ENCODE measurements around the gene MRPS14.
"Not testable (repeated sequence)": the region's sequence is repeated elsewhere in the genome, so short reads cannot be mapped to it uniquely, and the experiment has no call there.

The MRPS14 gene

DNA sequence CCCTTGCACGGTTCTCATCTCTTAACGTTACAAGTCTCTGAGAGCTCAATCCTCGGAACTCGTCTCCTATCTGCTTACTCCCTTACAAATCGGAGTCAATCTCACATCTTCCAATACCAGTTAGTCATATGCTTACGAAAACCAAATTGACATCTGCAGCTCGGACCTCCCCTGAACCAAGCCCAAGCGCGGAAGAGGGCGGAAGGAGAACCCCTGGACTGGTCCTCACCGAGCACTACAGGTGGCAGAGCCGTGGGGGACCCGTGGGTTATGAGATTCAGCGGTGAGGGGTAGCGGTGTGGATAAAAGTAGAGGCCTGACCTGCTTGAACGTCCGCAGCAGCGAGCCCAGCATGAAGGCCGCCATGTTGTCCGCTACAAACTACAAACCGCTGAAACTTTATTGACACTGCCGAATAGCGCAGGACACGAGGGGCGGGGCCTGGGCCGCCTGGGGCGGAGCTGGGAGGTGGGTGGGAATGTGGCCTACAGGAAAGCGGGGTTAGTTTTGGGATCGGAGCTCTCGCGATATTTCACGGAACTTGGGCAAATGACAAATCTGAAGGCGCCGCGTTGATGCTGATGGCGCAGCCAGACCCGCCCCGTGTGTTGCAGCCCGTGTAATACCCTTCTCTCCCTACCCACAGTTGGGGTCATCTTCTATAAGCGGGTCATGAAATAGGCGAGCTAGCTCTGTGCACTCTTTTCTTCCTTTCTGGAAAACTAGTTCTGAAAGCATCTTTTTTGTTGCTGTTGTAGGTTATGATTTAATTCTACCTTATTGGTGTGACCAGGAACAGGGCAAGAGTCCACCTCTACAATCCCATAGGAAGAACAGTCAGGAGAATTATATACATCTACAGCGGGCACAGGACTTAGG, at the start of gene MRPS14:
TSS of gene MRPS14 (minus strand) at position 383 of the 879 bp plus-strand sequence. CDS start at position 366, 17 bp downstream.
- DNase-seq (ENCODE audit: extremely low read depth in 1 of 2, low read depth in 1 of 2): peak; percentile 95 to 96

DNA sequence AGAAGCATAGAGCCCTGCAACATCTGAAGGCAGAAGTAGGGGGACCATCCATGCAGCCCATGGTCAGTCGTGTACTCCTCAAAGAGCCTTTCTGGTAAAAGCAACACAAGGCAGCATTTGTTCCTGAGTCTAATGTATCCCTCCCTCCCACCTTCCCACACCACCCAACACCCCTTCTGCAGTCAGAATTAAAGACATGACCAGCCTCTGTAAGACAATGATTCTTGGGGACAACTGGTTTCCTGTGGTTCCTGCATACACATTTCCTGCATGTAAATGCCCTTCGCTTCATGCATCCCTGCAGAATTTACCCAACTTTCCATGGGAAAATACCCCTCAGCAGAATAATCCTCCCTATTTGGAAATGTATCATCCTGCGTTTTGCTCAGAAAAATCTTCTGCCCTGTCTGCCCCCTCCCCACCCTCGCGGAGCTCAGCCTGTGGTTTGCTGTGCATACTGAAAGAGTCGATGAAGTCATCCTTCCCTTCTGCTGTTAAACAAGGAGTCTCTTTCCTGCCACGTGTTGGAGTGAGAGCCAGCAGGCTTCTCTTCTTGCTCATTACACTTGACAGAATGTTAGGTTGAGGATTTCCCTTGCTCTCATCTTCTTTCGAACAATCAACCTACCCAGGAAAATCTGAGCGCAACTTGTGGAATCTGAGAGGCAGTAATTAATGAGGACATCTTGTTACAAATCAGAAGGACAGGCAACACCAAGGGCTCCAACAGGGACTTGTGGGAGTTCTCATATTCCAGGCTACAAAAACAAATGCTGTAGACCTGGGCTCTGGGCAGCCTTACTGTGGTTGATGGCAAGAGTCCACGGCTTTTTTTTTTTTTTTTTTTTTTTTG, 49.1 kb upstream of the MRPS14 start:
- peak in 1 of 2 donors; percentile 11 for DNase-seq (ENCODE audit: extremely low read depth in 1 of 2, low read depth in 1 of 2)

DNA sequence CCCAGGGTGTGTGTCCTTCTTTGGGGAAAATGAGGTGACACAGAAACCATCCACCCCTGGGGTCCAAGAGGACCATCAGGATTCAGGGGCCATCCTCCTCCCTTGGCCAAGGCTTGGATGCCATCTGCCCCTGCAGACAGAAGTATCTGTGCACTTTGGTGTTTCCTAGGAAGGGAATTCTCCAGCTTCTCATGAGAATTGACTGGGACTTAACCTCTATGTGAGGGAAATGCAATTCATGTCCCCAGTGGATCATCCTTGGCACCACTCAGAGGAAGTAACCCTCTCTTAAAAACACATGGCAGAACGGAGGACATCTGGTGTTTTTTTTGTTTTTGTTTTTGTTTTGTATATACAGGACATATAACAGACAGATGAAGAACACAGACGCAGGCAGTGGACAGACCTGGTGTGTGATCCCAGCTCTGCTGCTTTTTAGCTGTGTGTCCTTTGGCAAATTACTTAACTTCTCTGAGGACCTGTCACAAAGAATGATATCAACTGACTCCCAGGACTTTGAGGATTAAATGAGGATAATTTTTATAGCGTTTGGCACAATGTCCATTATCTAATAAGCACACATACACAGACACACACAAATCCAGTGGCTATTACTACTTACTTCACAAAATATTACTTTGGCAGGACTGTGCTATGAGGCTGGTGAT, 48.2 kb upstream of the MRPS14 start:
- DNase-seq (ENCODE audit: extremely low read depth in 1 of 2, low read depth in 1 of 2): no peak

DNA sequence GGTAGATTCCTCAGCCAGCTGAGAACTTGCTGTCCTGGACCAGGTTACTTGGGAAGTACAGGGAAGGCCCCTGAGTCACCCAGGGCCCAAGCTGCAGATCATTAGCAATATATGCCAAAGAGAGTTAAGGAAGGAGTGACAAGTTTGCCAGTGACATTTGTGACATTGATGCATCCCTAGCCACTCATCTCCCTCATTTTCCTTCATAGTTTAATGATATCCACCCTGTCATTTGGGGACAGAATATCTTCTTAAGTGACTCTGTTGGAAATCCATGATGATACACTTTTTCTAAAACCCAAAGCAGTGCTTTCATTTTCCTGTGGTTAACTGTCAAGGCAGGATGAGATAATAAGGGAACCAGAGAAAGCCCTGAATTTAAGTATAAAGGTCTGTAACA, 47.6 kb upstream of the MRPS14 start:
- no peak for DNase-seq (ENCODE audit: extremely low read depth in 1 of 2, low read depth in 1 of 2)

DNA sequence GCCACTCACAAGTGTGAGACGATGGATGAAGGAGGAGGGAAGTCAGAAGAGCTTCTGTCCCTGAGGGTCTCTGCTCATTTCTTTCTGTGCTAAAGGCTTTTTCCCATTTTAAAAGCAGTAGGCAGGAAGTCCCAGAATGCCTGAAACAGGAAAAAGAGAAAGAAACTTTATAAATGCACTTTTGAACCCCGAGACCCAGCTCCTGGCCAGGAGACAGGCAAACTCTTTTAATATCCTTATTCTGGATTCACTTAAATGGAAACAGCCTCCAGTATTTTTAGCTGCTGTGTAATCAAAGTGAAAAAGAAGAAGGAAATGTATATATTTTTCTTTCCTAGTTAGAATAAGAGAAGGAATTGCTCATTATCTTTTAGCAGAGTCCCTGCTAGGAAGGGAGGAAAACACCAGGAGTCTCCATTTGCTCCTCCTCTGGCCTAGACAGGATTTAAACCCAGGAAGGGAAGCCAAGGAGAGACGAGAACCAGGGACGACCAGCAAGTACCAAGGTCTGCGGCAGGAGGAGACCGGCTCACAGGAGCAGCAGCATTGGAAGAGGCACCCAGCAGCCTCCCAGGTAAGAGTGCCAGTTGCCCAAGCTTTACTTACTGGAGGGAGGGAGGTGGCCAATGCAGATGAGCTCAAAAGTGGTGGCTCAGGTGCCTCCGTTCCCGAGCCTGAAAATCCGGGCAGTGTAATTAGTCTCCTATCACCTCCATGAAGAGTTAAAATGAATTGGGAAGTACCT, 44.3 kb upstream of the MRPS14 start, which contains the start of gene TNN:
TSS of gene TNN (plus strand) at position 472 of the 745 bp plus-strand sequence. CDS start 9,586 bp downstream, outside the sequence.
- no peak for DNase-seq (ENCODE audit: extremely low read depth in 1 of 2, low read depth in 1 of 2)

DNA sequence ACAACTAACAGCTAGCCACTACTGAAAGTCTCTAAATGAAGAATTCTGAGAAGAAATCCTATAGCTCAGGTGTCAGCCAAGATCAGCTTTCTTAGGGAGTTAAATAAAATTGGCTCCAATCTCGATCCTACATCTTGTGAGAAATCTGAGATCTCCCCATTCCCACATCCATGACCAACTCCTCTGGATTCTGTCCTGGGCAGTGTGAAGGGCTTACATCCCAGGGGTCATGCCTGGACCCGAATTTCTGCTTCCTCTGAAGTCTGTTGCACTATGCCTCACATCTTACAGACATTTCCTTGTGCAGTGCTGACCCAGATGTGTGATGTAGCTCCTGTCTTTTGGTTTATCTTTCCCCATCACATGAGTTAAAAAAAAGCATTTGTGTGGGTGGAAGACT, 39.6 kb upstream of the MRPS14 start:
- no peak for DNase-seq (ENCODE audit: extremely low read depth in 1 of 2, low read depth in 1 of 2)

DNA sequence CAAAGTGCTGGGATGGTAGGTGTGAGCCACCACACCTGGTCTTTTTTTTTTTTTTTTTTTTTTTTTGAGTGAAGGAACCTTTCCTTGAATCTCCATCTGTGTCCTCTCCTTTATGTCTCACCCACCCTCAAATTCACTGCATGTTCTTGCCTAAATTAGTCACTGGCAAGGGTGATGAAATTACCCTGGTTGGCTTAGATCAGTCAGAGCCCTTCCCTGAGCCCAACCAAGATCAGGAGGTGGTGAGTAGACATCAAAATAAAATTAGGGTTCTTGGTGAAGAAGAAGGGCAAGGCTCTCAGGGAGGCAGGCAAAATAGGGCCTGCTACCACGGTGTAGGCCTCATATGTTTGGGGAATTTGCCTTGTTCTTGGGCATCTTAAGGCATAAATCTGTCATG, 39.1 kb upstream of the MRPS14 start:
- DNase-seq (ENCODE audit: extremely low read depth in 1 of 2, low read depth in 1 of 2): no peak

DNA sequence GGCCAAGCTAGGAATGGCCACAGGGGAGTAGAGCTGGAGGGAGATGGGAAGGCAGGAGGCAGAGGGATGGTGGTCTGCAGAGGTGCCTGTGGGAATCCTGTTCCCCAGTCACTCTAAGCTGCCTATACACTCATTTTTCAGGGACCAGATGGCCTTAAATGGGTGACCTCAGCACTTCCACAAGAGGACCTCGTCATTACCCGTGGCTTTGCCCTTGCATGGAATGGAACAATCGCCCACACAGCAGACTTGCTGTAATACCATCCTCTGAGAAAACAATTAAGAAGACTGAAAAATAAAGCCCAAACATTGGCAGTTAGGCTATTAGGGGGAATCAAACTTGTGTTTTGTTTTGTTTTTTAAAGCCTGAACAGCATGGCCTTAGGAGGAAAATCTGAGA, 31.5 kb upstream of the MRPS14 start:
- no peak for DNase-seq (ENCODE audit: extremely low read depth in 1 of 2, low read depth in 1 of 2)

GRCh38 chr1:175050992-175051391, 27.8 kb upstream of the MRPS14 start:
- DNase-seq (ENCODE audit: extremely low read depth in 1 of 2, low read depth in 1 of 2): no peak

DNA sequence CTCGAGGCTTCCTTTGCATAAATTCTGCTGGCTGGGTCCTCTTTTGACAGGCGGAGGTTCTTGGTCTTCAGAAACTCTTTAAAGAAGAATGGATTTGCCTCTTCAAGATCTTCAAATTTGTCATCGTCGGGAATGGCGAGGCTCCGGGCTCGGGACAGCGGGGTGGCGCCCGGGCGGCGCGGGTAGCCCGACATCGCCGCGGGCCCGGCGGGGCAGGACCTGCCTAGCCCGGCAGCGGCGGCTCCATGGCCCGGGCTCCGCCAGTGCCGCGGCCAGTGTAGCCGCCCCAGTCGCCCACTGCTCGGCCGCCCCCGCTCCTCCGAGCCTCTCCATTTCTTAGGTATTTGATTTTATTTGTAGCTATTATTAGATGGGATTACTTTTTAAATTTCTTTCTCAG, 22.3 kb upstream of the MRPS14 start:
- no peak for DNase-seq (ENCODE audit: extremely low read depth in 1 of 2, low read depth in 1 of 2)

GRCh38 chr1:175045097-175045496, 21.9 kb upstream of the MRPS14 start:
- no peak for DNase-seq (ENCODE audit: extremely low read depth in 1 of 2, low read depth in 1 of 2)

DNA sequence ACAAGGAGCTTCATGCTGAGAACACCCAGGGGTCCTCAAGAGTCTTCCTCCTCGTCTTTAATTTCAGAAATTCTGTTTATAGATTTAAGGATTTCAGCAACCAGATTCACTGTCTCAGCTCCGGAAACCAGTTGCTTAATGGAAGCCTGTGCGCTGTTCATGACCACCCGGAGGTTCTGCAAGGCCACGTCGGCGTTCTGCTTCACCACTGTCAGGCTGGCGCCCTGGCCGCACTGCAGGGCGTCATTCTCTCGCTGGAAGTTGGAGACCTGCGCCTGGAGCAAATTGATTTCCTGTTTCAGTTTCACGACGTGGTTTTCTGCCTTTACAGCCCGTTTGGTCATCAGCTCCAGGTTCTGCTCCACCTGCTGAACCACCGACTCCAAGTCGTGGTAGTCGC, 21.4 kb upstream of the MRPS14 start:
- DNase-seq (ENCODE audit: extremely low read depth in 1 of 2, low read depth in 1 of 2): not testable (repeated sequence)

DNA sequence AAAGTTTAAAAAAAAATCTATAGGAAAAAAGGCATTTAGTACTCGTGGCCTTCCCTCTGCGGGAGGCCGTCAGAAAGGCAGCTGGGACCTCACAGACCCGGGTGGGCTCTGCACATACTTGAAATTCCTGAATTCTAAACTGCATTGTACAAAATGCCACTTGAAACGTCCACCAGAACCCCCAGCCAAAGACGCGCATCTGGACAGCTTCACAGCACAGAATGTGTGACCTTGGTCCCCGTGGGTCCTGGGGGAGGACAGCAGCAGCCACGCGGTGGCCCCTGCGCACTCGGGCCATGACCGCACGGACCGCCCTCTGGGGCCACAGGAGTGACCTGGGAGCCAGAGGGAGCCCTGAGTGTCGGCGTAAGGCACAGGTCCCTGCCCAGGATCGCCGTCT, 20.6 kb upstream of the MRPS14 start:
- DNase-seq (ENCODE audit: extremely low read depth in 1 of 2, low read depth in 1 of 2): no peak

- DNase-seq (ENCODE audit: extremely low read depth in 1 of 2, low read depth in 1 of 2): no peak
These were observed 19.4 kb upstream of the MRPS14 start for GRCh38 chr1:175042650-175043049.

DNA sequence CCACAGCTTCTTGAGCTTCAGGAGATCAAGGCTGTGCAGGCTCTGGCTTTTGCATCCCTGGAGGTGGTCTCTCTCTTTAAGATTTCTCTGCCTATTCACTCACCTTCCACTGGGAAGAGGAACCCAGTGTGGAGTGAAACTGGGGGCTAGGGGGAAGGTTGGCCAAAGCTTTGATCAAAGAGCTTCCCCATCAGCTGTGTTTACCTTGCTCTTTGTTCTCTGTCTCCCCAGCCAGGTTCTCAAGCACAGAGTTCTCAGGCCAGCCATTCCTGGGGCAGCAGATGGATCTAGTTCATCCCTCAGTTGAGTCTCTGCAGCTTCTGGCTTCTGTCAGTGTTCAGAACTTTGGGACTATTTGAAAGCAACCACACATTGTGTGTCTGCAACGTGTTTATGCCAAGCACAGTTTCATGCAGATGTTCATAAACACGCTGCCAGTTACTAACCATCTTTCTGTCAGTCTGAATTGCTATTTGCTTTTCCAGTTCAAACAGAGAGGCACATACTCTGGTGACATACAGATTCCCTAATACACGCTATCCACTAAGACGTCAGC, 17.2 kb upstream of the MRPS14 start:
- DNase-seq (ENCODE audit: extremely low read depth in 1 of 2, low read depth in 1 of 2): no peak

GRCh38 chr1:175037416-175037815, 14.2 kb upstream of the MRPS14 start:
- DNase-seq (ENCODE audit: extremely low read depth in 1 of 2, low read depth in 1 of 2): no peak

DNA sequence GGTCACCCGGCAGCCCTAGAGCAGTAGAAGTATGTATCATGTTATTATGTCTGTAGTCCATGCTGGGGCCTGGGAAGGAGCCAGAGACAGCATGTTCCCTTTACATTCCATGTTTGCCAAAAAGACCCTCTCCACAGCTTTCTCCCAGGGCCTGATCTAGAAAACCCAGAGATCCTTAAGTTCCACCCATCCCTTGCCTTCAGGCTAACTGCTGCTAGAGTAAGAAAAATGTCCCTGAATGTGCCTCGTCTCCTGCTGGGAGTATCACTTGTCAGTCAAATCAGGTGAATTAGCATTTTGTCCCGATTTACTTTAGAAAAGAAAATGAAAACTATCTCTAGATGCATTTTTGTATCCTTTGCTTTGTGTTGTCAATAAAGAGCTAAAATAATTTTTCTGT, 13.3 kb upstream of the MRPS14 start:
- no peak for DNase-seq (ENCODE audit: extremely low read depth in 1 of 2, low read depth in 1 of 2)

- no peak for DNase-seq (ENCODE audit: extremely low read depth in 1 of 2, low read depth in 1 of 2)
These were observed 12.6 kb upstream of the MRPS14 start for GRCh38 chr1:175035865-175036264.

- no peak for DNase-seq (ENCODE audit: extremely low read depth in 1 of 2, low read depth in 1 of 2)
These were observed 11.6 kb upstream of the MRPS14 start for GRCh38 chr1:175034775-175035174.

DNA sequence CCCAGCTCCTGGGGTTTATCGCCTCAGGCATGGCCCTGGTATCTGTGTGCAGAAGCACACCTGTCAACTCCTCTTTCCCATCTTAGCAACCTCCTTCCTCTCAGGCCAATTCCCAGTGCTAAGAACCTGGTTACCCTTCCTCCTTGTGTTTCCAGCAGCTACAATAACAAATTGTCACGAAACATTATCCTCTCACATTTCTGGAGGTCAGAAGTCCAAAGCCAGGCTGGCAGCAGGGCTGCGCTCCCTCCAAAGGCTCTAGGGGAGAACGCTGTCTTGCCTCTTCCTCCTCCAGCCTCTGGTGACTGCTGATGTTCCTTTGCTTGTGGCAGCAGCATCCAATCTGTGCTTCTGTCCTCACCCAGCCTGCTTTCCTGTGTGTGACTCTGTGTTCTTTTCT, 10.7 kb upstream of the MRPS14 start:
- DNase-seq (ENCODE audit: extremely low read depth in 1 of 2, low read depth in 1 of 2): no peak
